ENCODE data around the gene SLC16A4.

Gene SLC16A4

GRCh38 chr1:110335265-110335664 lies 55.6 kb downstream of the SLC16A4 start:
- TF ChIP-seq, protein P1, sequence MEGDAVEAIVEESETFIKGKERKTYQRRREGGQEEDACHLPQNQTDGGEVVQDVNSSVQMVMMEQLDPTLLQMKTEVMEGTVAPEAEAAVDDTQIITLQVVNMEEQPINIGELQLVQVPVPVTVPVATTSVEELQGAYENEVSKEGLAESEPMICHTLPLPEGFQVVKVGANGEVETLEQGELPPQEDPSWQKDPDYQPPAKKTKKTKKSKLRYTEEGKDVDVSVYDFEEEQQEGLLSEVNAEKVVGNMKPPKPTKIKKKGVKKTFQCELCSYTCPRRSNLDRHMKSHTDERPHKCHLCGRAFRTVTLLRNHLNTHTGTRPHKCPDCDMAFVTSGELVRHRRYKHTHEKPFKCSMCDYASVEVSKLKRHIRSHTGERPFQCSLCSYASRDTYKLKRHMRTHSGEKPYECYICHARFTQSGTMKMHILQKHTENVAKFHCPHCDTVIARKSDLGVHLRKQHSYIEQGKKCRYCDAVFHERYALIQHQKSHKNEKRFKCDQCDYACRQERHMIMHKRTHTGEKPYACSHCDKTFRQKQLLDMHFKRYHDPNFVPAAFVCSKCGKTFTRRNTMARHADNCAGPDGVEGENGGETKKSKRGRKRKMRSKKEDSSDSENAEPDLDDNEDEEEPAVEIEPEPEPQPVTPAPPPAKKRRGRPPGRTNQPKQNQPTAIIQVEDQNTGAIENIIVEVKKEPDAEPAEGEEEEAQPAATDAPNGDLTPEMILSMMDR (IDR thresholded peaks at IDR 0.05; ENCODE audit: control extremely low read depth, extremely low read depth, low read depth, missing control alignments): no peak
- POLR2A ChIA-PET: no interaction called here
- CTCF ChIA-PET: interaction anchor here (1.0 to 8.8 kb wide), 9 partner anchors 23 to 138 kb away, joined by 3 to 58 read pairs (median 6); no protein-coding TSS in a partner anchor
- DNase-seq (ENCODE audit: extremely low spot score): no peak

DNA sequence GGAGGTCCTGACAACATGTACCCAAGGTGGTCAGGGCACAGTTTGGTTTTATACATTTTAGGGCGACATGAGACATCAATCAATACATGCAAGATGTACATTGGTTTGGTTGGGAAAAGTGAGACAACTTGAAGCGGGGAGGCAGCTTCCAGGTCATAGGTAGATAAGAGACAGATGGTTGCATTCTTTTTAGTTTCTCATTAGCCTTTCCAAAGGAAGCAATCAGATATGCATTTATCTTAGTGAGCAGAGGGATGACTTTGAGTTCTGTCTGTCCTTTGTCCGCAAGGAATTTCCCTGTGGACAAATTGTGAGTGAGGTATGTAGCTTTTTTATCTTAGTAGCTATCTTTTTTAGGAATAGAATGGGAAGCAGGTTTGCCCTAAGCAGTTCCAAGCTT lies 62.1 kb downstream of the SLC16A4 start:
- no peak for DNase-seq (ENCODE audit: extremely low spot score)
- TF ChIP-seq, protein P1 (IDR thresholded peaks at IDR 0.05; ENCODE audit: control extremely low read depth, extremely low read depth, low read depth, missing control alignments): no peak
- POLR2A ChIA-PET: no interaction called here
- CTCF ChIA-PET: interaction anchor here (1.0 to 4.2 kb wide), 6 partner anchors 16 to 131 kb away, joined by 3 to 20 read pairs (median 5); no protein-coding TSS in a partner anchor

GRCh38 chr1:110328274-110328673 lies 62.6 kb downstream of the SLC16A4 start:
- ChIA-PET CTCF (interaction anchor here (1.0 to 4.2 kb wide), 6 partner anchors 16 to 132 kb away, joined by 3 to 20 read pairs (median 5); no protein-coding TSS in a partner anchor), POLR2A (no interaction called here)
- TF ChIP-seq, protein P1 (IDR thresholded peaks at IDR 0.05; ENCODE audit: control extremely low read depth, extremely low read depth, low read depth, missing control alignments): no peak
- no peak for DNase-seq (ENCODE audit: extremely low spot score)

DNA sequence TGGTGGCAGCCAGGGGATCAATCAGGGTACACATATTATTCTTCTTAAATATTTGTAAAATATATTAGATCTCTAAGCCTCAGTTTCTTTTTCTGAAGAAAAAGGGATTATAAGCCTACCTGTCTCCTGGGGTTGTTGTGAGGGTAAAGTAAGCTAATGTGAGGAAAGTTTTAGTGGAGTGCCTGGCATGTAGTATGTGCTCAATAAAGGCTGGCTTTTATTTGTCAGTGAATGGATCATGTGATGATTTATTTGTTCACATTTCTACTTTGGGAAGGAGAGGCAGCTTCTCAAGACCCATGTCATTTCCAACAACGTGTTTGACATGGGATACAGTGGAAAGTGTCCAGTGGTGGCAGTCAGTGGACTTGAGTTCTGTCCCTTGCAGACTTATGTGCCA lies 64.0 kb downstream of the SLC16A4 start:
- TF ChIP-seq, protein P1 (IDR thresholded peaks at IDR 0.05; ENCODE audit: control extremely low read depth, extremely low read depth, low read depth, missing control alignments): no peak
- POLR2A ChIA-PET: no interaction called here
- CTCF ChIA-PET: interaction anchor here (1.6 to 4.2 kb wide), 5 partner anchors 9 to 123 kb away, joined by 4 to 20 read pairs (median 8); no protein-coding TSS in a partner anchor
- no peak for DNase-seq (ENCODE audit: extremely low spot score)

DNA sequence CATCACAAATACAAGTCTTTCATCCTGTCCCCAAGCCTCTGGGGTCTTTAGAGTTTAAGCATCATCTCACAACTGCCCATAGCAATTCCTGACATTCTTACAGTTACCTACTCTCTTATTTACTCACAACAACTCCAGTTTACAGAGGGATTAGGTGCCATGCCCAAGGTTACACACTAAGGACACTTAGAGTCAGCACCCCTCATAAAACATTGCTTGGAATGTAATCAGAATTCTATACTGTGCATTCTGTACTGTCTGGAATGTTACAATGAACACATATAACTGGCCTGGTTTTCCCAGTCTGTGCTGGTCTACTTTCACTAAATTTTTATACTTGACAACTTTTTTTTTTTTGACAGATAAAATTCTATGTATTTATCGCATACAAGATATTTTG lies 66.2 kb downstream of the SLC16A4 start:
- TF ChIP-seq, protein P1 (IDR thresholded peaks at IDR 0.05; ENCODE audit: control extremely low read depth, extremely low read depth, low read depth, missing control alignments): no peak
- POLR2A ChIA-PET: no interaction called here
- CTCF ChIA-PET: interaction anchor here (1.4 to 1.7 kb wide), 3 partner anchors 12 to 117 kb away, joined by 4 to 5 read pairs (median 5); no protein-coding TSS in a partner anchor
- DNase-seq (ENCODE audit: extremely low spot score): no peak

DNA sequence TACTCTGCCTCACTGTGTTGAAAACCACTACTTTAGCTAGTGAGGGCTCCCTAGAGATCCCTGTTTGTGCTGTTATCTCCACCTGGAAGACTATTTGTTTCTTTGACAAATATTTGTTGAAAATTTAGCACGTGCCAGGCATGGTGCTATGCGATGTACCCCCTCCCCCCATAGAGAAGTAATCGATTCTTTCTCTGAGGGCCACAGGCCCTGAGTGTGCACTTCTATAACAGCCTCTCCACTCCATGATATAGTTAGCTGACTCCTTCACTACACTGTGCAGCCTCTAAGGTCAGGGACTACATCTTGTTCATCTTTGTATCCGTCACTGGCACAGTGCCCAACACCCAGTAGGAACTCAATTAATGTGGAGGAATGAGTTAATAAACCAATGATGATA lies 69.0 kb downstream of the SLC16A4 start:
- POLR2A ChIA-PET: no interaction called here
- CTCF ChIA-PET: interaction anchor here (0.8 to 2.0 kb wide), 3 partner anchors 9 to 174 kb away, joined by 3 to 7 read pairs (median 5); no protein-coding TSS in a partner anchor
- TF ChIP-seq, protein P1 (IDR thresholded peaks at IDR 0.05; ENCODE audit: control extremely low read depth, extremely low read depth, low read depth, missing control alignments): no peak

More for the DNA sequence above, 69.0 kb downstream of the SLC16A4 start:
- DNase-seq (ENCODE audit: extremely low spot score): no peak
